GM12892 (cell line): Measurements from ENCODE around the gene CENPV.

ENCODE experiments used
- POLR2A ChIP-seq: IDR thresholded peaks from 2 replicates; pipeline ENCODE4 v1.6.1; 2011; ENCODE audit warnings: low read depth, low read length, control low read depth
- POLR2AphosphoS5 ChIP-seq: IDR thresholded peaks from 2 replicates; pipeline ENCODE4 v1.6.1; 2011; ENCODE audit warnings: low read depth, low read length, control low read depth
- TAF1 ChIP-seq: IDR thresholded peaks from 2 replicates; pipeline ENCODE4 v1.6.1; 2011; ENCODE audit warnings: low read depth, mild to moderate bottlenecking, control low read depth, low read length, borderline replicate concordance

GRCh38 chr17:16374146-16374938, 21.1 kb upstream of the CENPV start:
- TF ChIP-seq POLR2A (no peak), POLR2AphosphoS5 (no peak), TAF1 (no peak)
